Glutamatergic neuron (in vitro differentiated cells): ENCODE data around the gene SYT14. TPM values are rescaled to one million over a fixed set of nuclear protein-coding genes. Genes with fewer than 3 reads are reported as not detected.
"Not testable (repeated sequence)": the region's sequence is repeated elsewhere in the genome, so short reads cannot be mapped to it uniquely, and the experiment has no call there.

Experiments
- DNase-seq: peaks from one replicate; pipeline ENCODE4 v3.0.0; 2022
- H3K27ac Mint-ChIP-seq: one replicate; pipeline ENCODE4 v1.8.0; 2020; ENCODE audit warnings: mild to moderate bottlenecking, mixed read lengths, inconsistent platforms; ENCODE audit not compliant: unreplicated experiment
- H3K27me3 Mint-ChIP-seq: one replicate; pipeline ENCODE4 v1.8.0; 2020; ENCODE audit warnings: mild to moderate bottlenecking, moderate library complexity, mixed read lengths, inconsistent platforms; ENCODE audit not compliant: unreplicated experiment
- H3K36me3 Mint-ChIP-seq: one replicate; pipeline ENCODE4 v1.8.0; 2020; ENCODE audit warnings: mild to moderate bottlenecking, mixed read lengths, inconsistent platforms; ENCODE audit not compliant: unreplicated experiment
- H3K4me1 Mint-ChIP-seq: one replicate; pipeline ENCODE4 v1.8.0; 2020; ENCODE audit warnings: mild to moderate bottlenecking, low read depth, mixed read lengths, inconsistent platforms; ENCODE audit not compliant: unreplicated experiment
- H3K4me3 Mint-ChIP-seq: one replicate; pipeline ENCODE4 v1.8.0; 2020; ENCODE audit warnings: mild to moderate bottlenecking, mixed read lengths, inconsistent platforms; ENCODE audit not compliant: unreplicated experiment
- H3K9me3 Mint-ChIP-seq: one replicate; pipeline ENCODE4 v1.8.0; 2020; ENCODE audit warnings: mild to moderate bottlenecking, moderate library complexity, mixed read lengths, inconsistent platforms; ENCODE audit not compliant: unreplicated experiment
- CTCF ChIP-seq: fragments of 200-600 bp; sonication (generic); IDR thresholded peaks from one replicate; pipeline ENCODE4 v1.5.0; 2021; ENCODE audit not compliant: partially characterized antibody, unreplicated experiment
- long read RNA-seq: library from polyadenylated mRNA; unstranded; transcript quantifications from one replicate; pipeline ENCODE4 v2.0.0, GENCODE V29; 2020; ENCODE audit not compliant: unreplicated experiment
- total RNA-seq: library from RNA; stranded (reverse); fragmentation: NEBNext Ultra II Directional; extraction: Animal tissue kit (Norgen Biotek cat#: 25700); gene quantifications from one replicate; pipeline ENCODE4 v1.2.1, GENCODE V29; 2021; ENCODE audit not compliant: unreplicated experiment

SYT14 gene
- total RNA-seq = 18.1 TPM
- long read RNA-seq, partial matches to known transcripts = 2 of 6 reads
- long read RNA-seq, other reads (novel, unspliced or antisense) = 4 of 6 reads

- peak; percentile 85 for DNase-seq
- Mint-ChIP-seq H3K4me1 (peaks cover 7% of the 10 kb centered on the region), H3K4me3 (peak within 1 kb of the TSS; percentile 94), H3K27me3 (peaks cover 8% of the 10 kb centered on the region), H3K27ac (peak within 1 kb of the TSS; percentile 97), H3K36me3 (no peaks in the 10 kb centered on the region), H3K9me3 (no peaks in the 10 kb centered on the region)
- peak; percentile 22 for TF ChIP-seq CTCF
These were observed at the start of gene SYT14 for GRCh38 chr1:209937996-209938959. TSS of gene SYT14 (plus strand) at chr1:209938217. CDS start at chr1:209938265, 48 bp downstream.

- not testable (repeated sequence) for H3K27ac Mint-ChIP-seq, H3K27me3 Mint-ChIP-seq, H3K9me3 Mint-ChIP-seq, H3K36me3 Mint-ChIP-seq
- Mint-ChIP-seq H3K4me3 (peak overlapping the region; percentile 54), H3K4me1 (peaks cover 12% of the 10 kb centered on the region)
- peak; percentile 44 for DNase-seq
These were observed 49.5 kb upstream of the SYT14 start for GRCh38 chr1:209888291-209889076.

GRCh38 chr1:209889077-209889418 is 49.0 kb upstream of the SYT14 start:
- H3K27ac Mint-ChIP-seq = no peak overlapping the region
- no peaks in the 10 kb centered on the region for H3K36me3 Mint-ChIP-seq
- no peak overlapping the region for H3K4me3 Mint-ChIP-seq
- TF ChIP-seq CTCF = no peak
- peaks cover 5% of the 10 kb centered on the region for H3K27me3 Mint-ChIP-seq
- peaks cover 3% of the 10 kb centered on the region for H3K9me3 Mint-ChIP-seq
- peaks cover 7% of the 10 kb centered on the region for H3K4me1 Mint-ChIP-seq
- no peak for DNase-seq

GRCh38 chr1:209890641-209891330 is 47.2 kb upstream of the SYT14 start:
- H3K9me3 Mint-ChIP-seq = peaks cover 3% of the 10 kb centered on the region
- no peak overlapping the region for H3K4me3 Mint-ChIP-seq
- peaks cover 5% of the 10 kb centered on the region for H3K27me3 Mint-ChIP-seq
- DNase-seq = no peak
- no peaks in the 10 kb centered on the region for H3K4me1 Mint-ChIP-seq
- no peak overlapping the region for H3K27ac Mint-ChIP-seq
- no peak for TF ChIP-seq CTCF
- H3K36me3 Mint-ChIP-seq = no peaks in the 10 kb centered on the region

GRCh38 chr1:209893751-209894150 is 44.3 kb upstream of the SYT14 start:
- H3K4me3 Mint-ChIP-seq = no peak overlapping the region
- no peaks in the 10 kb centered on the region for H3K36me3 Mint-ChIP-seq
- no peak for TF ChIP-seq CTCF
- no peaks in the 10 kb centered on the region for H3K27me3 Mint-ChIP-seq
- no peaks in the 10 kb centered on the region for H3K4me1 Mint-ChIP-seq
- DNase-seq = no peak
- no peak overlapping the region for H3K27ac Mint-ChIP-seq
- H3K9me3 Mint-ChIP-seq = no peaks in the 10 kb centered on the region
